ENCODE measurements around the gene MAST1. TPM values are rescaled to one million over a fixed set of nuclear protein-coding genes. Genes with fewer than 3 reads are reported as not detected.

MAST1 gene
- total RNA-seq = 0.49 and 1.0 TPM in 2 replicates

DNA sequence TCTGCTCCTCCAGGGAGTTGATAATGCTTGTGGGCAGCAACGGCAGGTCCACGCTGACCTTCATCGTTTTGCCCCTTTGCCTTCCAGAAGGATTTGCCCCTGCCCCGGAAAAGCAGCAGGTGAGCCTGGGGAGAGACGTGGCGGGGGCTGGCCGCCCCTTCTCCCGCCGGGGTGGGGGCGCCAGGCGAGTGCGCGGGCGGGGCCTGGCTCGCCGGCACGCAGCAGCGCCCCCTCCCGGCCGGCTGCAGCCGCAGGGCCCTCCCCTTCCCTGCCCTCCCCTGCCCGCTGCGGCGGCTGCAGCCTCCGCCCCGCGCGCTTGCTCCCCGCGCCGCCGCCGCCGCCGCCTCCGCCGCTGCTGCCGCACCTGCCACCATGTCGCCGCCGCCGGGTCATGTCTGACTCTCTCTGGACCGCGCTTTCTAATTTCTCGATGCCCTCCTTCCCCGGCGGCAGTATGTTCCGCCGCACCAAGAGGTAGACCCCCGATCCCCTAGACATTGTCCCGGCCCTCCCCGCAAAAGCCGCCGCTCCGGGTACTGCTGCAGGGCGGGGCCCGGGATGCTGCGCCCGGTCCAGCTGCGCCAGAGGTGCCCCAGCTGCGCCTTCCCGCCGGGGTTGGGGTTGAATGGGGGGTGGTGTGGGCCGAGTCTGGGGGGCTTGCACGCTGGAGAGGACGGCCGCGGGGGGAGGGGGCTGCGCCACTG, at the start of gene MAST1:
MAST1 (plus strand) TSS at position 334 of the 704 bp plus-strand sequence; CDS start at position 392, 58 bp downstream.

DNA sequence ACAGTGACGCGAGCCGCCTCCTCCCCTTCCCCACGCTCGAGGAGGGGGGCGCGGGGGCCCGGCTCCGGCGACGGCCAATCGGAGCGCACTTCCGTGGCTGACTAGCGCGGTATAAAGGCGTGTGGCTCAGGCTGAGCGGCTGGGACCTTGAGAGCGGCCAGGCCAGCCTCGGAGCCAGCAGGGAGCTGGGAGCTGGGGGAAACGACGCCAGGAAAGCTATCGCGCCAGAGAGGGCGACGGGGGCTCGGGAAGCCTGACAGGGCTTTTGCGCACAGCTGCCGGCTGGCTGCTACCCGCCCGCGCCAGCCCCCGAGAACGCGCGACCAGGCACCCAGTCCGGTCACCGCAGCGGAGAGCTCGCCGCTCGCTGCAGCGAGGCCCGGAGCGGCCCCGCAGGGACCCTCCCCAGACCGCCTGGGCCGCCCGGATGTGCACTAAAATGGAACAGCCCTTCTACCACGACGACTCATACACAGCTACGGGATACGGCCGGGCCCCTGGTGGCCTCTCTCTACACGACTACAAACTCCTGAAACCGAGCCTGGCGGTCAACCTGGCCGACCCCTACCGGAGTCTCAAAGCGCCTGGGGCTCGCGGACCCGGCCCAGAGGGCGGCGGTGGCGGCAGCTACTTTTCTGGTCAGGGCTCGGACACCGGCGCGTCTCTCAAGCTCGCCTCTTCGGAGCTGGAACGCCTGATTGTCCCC, 46.8 kb upstream of the MAST1 start, which contains the start of gene JUNB:
JUNB (plus strand) TSS at position 142 of the 706 bp plus-strand sequence; CDS start at position 428, 286 bp downstream.

DNA sequence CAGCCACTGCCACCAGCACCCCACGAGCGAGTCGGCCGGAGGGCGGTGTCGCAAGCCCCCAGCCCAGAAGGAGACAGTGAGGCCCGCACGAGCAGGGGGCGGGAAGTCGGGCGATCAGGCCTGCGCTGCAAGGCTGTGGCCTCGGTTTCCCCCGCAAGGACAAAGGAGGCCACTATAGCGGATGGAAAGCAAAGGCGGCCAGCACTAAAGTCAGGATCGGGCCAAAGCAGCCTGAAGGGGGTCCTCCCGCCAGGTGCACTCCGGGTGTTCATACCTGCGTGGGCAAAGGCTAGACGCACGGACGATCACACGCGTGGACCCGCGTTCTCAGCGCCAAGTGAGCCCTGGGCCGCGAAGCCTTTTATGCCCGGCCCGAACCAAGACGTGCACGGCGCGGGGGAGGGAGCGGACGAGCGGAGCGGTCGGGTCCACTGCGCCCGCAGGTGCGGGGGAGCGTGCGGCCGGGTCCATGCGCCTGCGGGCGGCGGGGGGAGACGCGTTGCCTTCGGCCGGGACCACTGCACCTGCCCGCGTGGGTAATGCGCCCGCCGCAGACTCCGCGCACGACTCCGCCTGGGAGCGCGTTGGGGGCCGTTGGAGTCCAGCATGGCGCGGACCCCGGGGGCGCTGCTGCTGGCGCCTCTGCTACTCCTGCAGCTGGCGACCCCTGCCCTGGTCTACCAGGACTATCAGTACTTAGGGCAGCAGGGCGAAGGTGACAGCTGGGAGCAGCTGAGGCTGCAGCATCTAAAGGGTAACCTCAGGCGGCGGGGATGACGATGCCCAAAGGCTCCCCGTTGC, 36.6 kb upstream of the MAST1 start, which contains the start of the genes PRDX2 and THSD8:
PRDX2 (minus strand) TSS at position 335 of the 801 bp plus-strand sequence. CDS start 539 bp downstream, outside the sequence.
THSD8 (plus strand) TSS at position 604 of the 801 bp plus-strand sequence; CDS start at position 607, 3 bp downstream.

DNA sequence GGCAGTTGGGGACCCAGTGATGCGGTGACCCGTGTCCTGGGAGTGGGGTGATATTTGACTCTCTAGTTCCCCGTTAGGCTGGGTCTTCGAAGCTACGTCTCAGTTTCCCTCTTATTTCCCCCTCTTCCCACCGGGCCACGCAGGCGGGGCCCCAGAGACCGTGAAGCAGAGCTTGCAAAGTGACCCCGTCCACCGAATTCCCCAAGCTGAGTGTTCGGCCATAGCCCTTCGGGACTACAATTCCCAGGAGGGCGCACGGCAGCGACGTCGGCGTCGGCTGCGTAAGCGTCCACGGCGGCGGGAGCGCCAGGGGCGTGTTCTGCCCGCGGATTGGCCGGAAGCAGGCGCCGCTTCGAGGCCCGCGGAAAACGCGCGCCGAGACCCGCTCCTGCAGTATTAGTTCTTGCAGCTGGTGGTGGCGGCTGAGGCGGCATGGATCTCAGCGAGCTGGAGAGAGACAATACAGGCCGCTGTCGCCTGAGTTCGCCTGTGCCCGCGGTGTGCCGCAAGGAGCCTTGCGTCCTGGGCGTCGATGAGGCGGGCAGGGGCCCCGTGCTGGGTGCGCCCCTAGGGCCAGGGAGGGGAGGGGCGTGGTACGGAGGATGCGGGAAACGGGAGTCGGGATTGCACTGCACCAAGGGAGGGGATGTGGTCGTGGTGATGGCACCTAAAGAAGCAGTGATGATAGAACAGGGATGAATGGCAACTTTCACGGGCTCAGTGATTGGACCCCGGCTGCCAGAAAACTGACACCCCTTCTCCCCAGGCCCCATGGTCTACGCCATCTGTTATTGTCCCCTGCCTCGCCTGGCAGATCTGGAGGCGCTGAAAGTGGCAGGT, 31.9 kb upstream of the MAST1 start, which contains the start of gene RNASEH2A:
RNASEH2A (plus strand) TSS at position 343 of the 840 bp plus-strand sequence; CDS start at position 433, 90 bp downstream.

DNA sequence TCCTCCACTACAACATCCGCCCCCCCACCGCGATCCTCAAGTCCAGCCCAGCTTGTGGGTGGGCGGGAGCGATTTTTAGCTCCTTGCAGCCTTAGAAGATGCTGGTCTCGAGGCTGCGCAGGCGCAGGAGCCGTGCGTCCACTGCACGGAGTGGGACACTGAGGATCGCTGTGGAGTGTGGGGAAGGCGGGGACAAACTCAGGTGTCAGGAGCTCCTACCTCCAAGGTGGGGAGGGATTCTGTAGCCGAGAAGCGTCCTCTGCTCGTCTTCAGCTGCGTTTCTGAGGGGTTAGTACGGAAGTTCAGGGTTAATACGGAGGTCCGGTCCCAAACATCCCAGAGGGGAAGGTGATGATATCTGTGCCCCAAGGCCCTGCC, 3.8 kb upstream of the MAST1 start, which contains the start of gene RTBDN:
RTBDN (minus strand) TSS at position 14 of the 378 bp plus-strand sequence. CDS start 4,600 bp downstream, outside the sequence.

DNA sequence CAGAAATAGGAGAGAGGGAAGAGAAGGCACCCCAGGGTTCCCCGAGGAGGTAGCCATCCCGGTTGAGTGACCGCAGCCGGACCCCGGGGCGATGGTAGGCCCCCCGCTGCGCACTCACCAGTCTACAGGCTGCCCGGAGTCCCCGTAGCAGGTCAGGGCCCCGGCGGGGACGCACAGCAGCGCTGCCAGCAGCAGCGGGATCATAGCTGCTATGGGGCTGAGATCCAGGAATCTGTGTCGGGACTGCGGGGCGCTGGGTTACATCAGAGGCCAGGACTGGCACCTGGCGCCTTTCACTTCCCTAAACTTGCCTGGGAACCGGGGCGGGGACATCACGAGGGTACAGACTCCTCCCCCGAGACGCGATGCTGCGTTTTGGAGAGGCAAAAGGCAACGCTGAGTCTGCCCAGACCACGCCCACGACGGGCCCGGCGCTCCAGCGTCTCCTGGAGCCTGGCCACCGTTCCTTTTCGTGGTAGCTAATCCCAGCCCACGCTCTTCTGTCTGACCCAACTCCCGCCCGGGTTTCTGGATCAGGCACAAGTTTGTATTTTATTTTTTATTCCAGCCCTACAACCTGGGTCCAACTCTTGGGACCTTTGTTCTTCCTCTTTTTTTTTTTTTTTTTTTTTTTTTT, 43.0 kb downstream of the MAST1 start, which contains the start of gene DNASE2:
DNASE2 (minus strand) TSS at position 278 of the 637 bp plus-strand sequence; CDS start at position 204, 74 bp downstream.

DNA sequence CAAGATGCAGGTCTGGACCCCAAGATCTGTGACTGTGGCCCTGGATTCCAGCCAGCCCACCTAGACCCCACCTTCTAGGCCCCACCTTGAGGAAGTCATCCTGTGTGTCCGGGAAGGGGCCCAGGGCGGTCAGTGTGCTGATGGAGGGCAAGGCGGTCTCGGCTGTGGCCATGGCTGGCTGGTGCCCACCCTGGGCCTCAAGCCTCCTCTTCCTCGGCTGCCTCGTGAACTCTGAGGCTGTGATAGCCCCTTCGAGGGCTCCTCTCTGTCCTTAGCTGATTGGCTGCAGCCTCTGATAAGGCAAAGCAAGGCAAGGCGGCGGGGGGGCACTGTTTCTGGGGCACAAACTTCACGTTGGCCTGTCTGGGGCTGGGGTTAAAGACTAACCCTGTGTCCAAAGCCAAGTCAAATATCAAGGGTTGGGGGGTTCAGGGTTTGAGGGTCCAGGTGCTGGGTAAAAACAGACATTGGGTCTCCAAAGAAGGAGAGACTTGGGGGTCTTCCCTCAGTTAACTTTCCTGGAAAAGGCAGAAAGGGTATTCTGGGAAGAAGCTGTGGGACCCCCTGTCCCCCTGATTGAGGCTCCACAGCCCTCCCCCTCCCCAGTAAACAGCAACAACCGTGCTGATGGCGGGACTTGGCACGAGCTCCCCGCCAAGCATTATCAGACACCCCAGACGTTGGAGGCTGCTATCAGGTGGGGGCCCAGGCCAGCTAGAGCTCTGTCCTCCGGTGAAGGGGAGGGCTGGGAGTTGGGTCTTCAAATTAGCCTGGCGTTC, 48.8 kb downstream of the MAST1 start, which contains the start of gene KLF1:
KLF1 (minus strand) TSS at position 233 of the 779 bp plus-strand sequence; CDS start at position 172, 61 bp downstream.

DNA sequence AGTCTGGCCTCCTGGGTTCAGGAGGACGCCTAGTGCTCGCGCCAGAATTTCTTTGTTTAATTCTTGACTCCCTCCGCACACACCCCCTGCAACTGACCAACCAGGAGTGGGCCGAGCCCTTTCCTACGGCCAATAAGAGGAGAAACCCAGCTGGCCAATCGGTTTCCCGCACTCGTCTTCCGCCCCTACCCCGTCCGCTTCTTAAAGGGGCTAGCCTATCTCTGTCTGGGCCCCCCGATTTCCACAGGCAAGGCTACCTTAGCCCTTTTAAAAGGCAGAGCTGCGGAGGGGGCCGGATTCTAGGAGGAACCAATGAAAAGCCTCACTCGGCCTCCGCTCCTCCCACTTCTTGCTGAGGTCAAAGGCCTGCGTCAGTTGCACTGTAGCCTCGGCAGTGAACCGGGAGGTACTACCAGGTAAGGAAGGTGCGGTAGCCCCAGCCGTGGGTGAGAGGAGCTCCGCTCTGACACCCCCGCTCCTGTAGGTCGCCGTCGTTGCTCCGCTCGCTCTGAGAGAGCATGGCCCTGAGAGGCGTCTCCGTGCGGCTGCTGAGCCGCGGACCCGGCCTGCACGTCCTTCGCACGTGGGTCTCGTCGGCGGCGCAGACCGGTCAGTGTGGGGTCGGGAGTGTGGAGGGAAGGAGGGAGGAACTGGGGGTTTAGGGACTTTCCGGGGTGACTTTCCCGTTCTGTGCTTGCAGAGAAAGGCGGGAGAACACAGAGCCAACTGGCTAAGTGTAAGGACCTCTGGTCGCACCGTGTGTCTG, 52.7 kb downstream of the MAST1 start, which contains the start of gene GCDH:
GCDH (plus strand) TSS at position 374 of the 766 bp plus-strand sequence; CDS start at position 519, 145 bp downstream.

Other genes starting within 250 kb of the MAST1 start
- gene ZNF490, start 227.7 kb upstream of the MAST1 start, total RNA-seq = 2.4 and 4.2 TPM in 2 replicates
- gene ZNF791, start 227.6 kb upstream of the MAST1 start, total RNA-seq = 6.0 and 8.1 TPM in 2 replicates
- 44.3 and 78.7 TPM in 2 replicates for gene MAN2B1, start 171.8 kb upstream of the MAST1 start, total RNA-seq
- gene WDR83, start 171.7 kb upstream of the MAST1 start, total RNA-seq = 8.5 and 10.4 TPM in 2 replicates
- 65.2 and 76.4 TPM in 2 replicates for gene DHPS, start 156.6 kb upstream of the MAST1 start, total RNA-seq
- gene GNG14, start 150.5 kb upstream of the MAST1 start, total RNA-seq = not detected in 2 replicates
- 25.1 and 30.7 TPM in 2 replicates for gene FBXW9, start 141.9 kb upstream of the MAST1 start, total RNA-seq
- 44.5 and 46.6 TPM in 2 replicates for gene TNPO2, start 114.6 kb upstream of the MAST1 start, total RNA-seq
- gene TRIR, start 103.8 kb upstream of the MAST1 start, total RNA-seq = 221 and 294 TPM in 2 replicates
- 127 and 130 TPM in 2 replicates for gene GET3, start 101.0 kb upstream of the MAST1 start, total RNA-seq
- gene BEST2, start 86.7 kb upstream of the MAST1 start, total RNA-seq = 0.38 TPM in 1 of 2 replicates, not detected in the other
- 7.3 and 13.2 TPM in 2 replicates for gene HOOK2, start 63.0 kb upstream of the MAST1 start, total RNA-seq
- 176 and 209 TPM in 2 replicates for gene JUNB, start 47.0 kb upstream of the MAST1 start, total RNA-seq
- gene PRDX2, start 36.7 kb upstream of the MAST1 start, total RNA-seq = 394 and 417 TPM in 2 replicates
- 0.76 TPM in 1 of 2 replicates, not detected in the other for gene THSD8, start 36.4 kb upstream of the MAST1 start, total RNA-seq
- 12.3 and 59.2 TPM in 2 replicates for gene RNASEH2A, start 31.9 kb upstream of the MAST1 start, total RNA-seq
- not detected in 2 replicates for gene RTBDN, start 3.9 kb upstream of the MAST1 start, total RNA-seq
- gene DNASE2, start 42.9 kb downstream of the MAST1 start, total RNA-seq = 23.1 and 54.4 TPM in 2 replicates
- gene KLF1, start 48.7 kb downstream of the MAST1 start, total RNA-seq = not detected in 2 replicates
- 32.6 and 60.9 TPM in 2 replicates for gene GCDH, start 52.6 kb downstream of the MAST1 start, total RNA-seq
- 0.25 and 0.33 TPM in 2 replicates for gene SYCE2, start 80.8 kb downstream of the MAST1 start, total RNA-seq
- 61.7 and 98.1 TPM in 2 replicates for gene FARSA, start 95.2 kb downstream of the MAST1 start, total RNA-seq
- 525 and 1,118 TPM in 2 replicates for gene CALR, start 100.1 kb downstream of the MAST1 start, total RNA-seq
- gene RAD23A, start 107.3 kb downstream of the MAST1 start, total RNA-seq = 104 and 117 TPM in 2 replicates
- 45.5 and 82.6 TPM in 2 replicates for gene GADD45GIP1, start 118.7 kb downstream of the MAST1 start, total RNA-seq
- 0.16 TPM in 1 of 2 replicates, not detected in the other for gene DAND5, start 131.1 kb downstream of the MAST1 start, total RNA-seq
- gene NFIX, start 157.0 kb downstream of the MAST1 start, total RNA-seq = 6.7 and 16.2 TPM in 2 replicates

All from mesangial cell (primary cell).